Liver (tissue), 3 donors: Measurements from ENCODE around the gene CELF4.

Source experiments
- CTCF ChIP-seq: fragments of 150-350 bp; IDR thresholded peaks from 2 replicates; pipeline ENCODE4 v1.5.1; 2017; ENCODE audit warnings: improper control_type of control experiment, low read depth, low read length; ENCODE audit not compliant: missing input control
- JUND ChIP-seq, 2 donors: IDR thresholded peaks; 2 replicates each; pipeline ENCODE4 v1.6.1; 2016; ENCODE audit warnings: antibody characterized with exemption in 2 of 2
- NR2F2 ChIP-seq: IDR thresholded peaks from 2 replicates; pipeline ENCODE4 v1.6.1; 2016; ENCODE audit warnings: antibody characterized with exemption
- RAD21 ChIP-seq, 2 donors: IDR thresholded peaks; 2 replicates each; pipeline ENCODE4 v1.6.1; 2016; ENCODE audit warnings: antibody characterized with exemption in 2 of 2, mild to moderate bottlenecking in 2 of 2
- TAF1 ChIP-seq: conservative IDR thresholded peaks from 2 replicates; pipeline ENCODE4 v1.6.1; 2016; ENCODE audit warnings: antibody characterized with exemption, mild to moderate bottlenecking
- ZBTB33 ChIP-seq: IDR thresholded peaks from 2 replicates; pipeline ENCODE4 v1.6.1; 2016; ENCODE audit warnings: antibody characterized with exemption
- TF ChIP-seq, protein P1 (sequence below): IDR thresholded peaks from 2 replicates; pipeline ENCODE4 v1.6.1; 2016; ENCODE audit warnings: antibody characterized with exemption
- donor health status: healthy.
- donor health status: healthy.

DNA sequence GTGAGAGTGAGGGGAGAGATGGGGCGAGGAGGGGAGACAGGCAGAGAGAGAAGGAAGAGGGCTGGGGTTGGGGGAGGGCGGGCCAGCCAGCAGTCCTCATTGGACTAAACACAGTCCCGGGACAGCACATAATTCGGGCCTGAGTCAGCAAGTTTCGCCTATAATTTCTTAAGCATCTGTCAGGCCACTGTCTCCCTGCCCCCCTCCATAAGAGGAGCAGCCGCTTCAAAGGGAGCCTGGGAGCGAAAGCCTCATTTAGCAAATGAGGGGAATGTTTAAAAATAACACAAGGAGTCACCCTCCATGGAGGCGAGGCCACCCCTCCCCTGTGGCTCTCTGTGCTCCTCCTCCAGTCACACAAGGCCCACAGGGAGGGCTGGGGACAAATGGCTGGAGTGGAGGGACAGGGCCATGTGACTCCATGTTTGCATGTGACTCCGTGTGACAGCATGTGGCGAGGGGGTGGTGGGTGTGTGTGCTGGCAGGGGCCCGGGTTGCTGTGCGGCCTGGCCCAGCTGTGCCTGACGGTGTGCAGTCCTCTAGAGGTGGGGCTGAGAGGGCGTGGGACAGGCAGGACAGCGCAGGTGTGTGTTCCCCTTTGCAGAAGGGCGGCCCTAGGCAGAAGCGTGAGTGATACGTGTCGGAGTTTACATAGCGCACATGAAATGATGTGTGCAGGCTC lies 162.4 kb downstream of the CELF4 start:
- no peak for TF ChIP-seq CTCF
- no peak for TF ChIP-seq TAF1
- TF ChIP-seq ZBTB33, result no peak
- no peak for TF ChIP-seq JUND (IDR thresholded peaks at IDR 0.05)
- TF ChIP-seq RAD21 (IDR thresholded peaks at IDR 0.05), result no peak
- TF ChIP-seq, protein P1, sequence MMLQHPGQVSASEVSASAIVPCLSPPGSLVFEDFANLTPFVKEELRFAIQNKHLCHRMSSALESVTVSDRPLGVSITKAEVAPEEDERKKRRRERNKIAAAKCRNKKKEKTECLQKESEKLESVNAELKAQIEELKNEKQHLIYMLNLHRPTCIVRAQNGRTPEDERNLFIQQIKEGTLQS, result no peak
- no peak for TF ChIP-seq NR2F2
